GM19240 (cell line): Measurements from ENCODE around the gene BAIAP2L1.
"Not testable (repeated sequence)": the region's sequence is repeated elsewhere in the genome, so short reads cannot be mapped to it uniquely, and the experiment has no call there.

ENCODE experiments used
- DNase-seq: peaks from one replicate; pipeline ENCODE4 v3.0.0; 2011; ENCODE audit warnings: low spot score; ENCODE audit not compliant: insufficient read length

The BAIAP2L1 gene

DNA sequence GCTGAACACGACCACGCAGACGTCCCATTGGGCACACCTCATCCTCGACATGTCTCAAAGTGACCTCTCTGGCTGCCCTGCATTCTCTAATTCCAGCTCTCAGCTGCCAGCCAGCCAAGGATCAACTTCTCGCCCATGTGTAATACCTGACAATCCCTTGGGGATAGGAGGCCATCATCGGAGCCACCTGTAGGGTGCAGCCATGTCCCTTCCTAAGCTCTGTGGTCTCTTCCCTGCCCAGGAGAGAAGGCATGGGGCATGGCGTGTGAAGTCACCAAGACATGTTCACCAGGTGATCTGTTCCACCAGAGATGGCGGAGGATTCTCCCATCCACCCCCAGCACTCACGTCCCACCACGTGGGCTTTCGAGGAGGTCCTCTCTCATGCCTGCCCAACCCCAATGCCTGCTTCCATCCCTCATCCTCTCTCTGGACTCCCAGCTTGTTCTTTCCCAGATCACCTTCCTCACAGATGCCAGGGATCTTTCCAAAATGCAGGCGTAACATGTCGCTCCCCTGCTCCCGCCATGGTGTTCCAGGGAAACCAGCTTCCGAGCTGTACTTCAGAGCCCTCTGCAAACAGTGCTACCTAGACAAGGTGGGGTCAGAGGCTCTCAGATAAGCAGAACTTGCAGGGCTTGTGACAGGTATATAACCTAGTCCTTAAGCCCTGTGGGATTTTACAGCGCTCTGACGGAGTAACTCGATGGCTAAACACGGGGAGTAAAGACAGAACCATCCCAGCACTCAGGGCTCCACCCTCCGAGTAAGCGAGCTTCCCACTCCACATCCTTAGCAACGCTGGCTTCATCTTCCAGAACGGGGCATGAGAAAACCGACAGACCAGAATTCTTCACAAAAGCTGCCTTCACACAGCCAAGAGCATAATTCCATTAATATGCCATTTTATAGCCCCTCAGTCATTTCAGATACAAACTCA lies 78.3 kb downstream of the BAIAP2L1 start:
- DNase-seq = no peak

DNA sequence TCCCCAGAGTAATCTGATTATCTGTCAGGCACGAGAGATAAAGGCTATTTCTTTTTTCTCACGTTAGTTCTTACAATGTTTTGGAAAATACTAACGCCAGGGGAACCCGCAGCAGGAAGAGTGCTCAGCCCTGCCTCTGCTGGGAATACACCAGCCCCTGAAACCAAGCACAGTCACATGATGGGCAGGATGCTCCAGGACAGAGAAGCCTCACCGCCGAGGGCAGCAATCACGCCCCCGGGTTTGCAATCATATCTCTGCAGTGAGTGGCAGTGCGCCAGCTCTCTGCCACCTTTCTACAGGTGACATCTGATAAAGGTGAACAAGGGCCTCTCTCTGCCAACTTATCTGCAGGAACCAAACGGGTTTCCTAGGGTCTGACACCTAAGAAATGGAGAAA lies 79.6 kb downstream of the BAIAP2L1 start:
- DNase-seq = no peak

DNA sequence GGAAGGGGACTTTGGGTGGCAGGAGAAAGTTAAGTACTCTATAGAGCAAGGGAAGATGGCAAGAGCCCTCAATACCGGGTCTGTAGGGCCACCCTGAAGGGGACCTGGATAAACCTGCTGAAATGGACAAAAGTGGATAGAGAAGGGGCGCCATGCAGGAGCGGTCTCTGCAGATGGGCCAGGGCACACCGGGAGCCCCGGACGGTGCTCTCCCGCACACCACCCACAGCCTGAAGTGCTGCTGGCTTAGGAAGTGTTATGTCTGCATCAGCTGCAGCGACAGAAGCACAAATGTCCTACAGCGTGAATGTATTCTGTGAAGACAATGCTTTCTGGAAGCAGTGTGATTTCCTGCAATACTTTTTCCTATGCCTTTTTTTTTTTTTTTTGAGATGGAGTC lies 81.7 kb downstream of the BAIAP2L1 start:
- no peak for DNase-seq

DNA sequence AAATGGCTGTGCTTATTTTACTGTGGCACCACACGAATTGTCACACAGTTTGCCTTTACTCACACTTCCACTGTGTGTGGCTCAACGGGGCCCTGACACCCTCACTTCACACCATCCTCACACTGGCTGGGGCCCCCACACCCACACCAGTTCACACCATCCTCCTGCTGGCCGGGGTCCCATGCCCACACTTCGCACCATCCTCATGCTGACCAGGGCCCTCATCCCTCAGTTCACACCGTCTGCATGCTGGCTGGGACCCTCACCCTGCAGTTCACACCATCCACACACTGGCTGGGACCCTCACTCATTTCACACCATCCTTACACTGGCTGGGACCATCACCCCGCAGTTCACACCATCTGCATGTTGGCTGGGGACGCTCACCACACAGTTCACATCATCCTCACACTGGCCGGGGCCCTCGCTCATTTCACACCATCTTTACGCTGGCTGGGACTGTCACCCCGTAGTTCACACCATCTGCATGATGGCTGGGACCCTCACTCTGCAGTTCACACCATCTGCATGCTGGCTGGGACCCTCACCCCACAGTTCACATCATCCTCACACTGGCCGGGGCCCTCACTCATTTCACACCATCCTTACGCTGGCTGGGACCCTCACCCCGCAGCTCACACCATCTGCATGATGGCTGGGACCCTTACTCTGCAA lies 83.4 kb downstream of the BAIAP2L1 start:
- no peak for DNase-seq

DNA sequence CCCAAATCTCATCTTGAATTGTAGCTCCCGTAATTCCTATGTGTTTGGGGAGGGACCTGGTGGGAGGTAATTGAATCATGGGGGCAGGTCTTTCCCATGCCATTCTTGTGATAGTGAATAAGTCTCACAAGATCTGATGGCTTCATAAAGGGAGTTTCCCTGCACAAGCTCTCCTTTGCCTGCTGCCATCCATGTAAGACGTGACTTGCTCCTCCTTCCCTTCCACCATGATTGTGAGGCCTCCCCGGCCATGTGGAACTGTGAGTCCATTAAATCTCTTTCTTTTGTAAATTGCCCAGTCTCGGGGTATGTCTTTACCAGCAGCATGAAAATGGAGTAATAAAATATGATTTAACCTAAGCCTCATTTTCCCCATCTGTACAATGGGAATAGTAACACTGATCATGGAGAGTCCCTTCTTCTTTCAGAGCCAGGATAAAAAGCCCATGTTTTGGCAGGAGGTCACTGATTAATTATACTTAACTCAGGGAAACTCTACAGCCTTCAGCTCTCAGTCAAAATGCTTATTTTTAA lies 84.8 kb downstream of the BAIAP2L1 start:
- DNase-seq = not testable (repeated sequence)

DNA sequence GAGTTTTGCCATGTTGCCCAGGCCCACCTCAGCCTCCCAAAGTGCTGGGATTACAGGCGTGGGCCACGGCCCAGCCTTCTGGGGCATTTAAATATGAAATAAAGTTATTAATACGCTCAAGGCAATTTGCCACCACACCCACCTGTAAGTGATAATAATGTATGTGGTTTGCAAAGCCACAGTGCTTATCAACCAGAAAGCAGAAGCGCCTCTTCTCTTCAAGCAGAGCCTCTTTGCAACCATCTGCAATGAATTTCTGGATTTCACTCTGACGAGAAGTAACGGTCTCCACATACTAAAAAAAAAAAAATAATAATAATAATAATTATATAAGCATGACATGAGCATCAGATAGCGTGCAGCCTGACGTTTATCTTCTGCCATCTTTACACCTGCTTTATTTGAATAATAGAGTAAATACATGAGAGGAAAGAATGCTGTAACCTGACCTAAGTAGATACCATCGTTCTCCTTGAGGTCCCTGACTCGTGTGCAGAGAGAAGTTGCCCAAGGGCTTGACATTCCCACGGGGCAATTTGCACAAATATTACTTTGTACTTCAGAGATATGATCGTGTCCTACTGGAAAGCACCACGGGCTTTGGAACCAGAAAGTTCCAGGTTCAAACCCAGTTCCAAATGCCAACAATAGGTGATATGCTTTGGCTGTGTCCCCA lies 85.4 kb downstream of the BAIAP2L1 start:
- DNase-seq = no peak

DNA sequence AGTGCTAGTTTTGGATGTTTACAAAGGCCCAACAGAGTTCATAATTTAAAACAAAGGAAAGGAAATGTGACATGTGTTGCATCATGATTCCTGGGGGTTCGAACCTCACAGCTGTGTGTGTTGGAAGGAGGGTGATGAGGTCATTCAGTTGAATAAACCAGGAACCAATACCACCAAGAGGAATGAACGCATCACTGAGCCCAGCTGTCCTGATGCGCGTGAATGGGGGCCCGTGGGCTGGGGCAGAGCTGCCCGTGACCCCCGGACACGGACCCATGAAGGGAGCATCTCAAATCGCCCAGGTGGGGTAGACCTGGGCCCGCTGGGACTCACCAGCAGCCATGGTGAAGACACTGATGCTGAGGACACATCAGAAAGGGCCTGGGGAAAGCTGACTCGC lies 86.4 kb downstream of the BAIAP2L1 start:
- DNase-seq = no peak

DNA sequence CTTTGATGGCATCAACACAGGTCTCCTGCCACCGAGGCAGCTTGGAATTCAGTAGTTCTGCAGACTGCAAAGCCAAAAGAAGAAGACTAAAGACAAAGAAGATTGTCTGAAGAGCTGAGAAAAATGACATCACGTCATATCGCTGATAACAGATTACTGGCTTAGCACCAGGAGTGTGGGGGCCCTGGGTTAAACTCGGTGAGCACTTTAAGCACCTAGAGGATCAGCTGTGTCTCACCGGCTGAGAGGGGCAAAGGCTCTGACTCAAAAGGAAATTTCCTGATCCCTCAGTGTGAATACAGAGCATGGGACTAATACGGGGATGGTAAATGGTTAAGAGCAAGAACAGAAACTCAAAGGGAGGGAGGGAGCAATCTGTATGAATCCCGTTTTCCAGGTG lies 88.7 kb downstream of the BAIAP2L1 start:
- DNase-seq = no peak

DNA sequence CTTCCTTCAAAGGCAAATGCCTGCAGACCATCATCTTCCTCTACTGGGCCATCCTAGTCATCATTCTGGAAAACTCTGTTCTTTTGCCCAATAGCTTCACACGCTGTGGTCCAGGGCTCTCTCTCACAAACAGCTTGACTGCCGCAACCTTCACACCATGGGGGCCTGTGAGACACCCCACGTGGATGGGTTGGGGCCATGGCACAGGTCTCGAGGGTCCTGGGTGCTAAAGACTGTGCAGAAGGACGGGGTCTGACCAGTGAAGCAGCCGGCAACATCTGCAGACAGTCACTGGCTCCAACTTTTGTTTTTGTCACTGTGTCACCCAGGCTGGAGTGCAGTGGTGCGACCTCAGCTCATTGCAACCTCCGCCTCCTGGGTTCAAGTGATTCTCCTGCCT lies 91.3 kb downstream of the BAIAP2L1 start:
- no peak for DNase-seq

DNA sequence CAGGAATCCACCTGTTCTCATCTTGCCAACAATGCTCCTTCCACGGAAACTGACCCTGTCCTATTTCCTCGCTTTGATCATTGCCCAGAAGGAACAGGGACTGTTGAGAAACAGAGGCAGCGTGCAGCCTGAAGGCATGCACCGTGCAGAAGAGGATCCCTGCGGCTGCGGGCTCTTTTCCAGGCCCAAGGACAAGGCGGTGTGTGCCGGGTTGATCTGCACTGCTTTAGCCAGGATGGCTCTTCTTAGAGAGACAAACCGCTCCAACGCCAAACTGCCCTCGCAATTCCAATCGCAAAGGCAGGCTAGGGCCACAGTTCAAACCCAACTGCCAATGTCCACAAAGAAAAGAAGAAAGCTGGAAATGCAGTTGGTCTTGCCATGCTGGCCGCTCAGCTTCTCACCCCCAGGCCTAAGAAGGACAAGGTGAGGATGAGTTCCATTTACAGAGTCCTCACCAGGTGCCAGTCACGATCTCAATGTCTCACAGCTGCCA lies 92.9 kb downstream of the BAIAP2L1 start:
- no peak for DNase-seq

DNA sequence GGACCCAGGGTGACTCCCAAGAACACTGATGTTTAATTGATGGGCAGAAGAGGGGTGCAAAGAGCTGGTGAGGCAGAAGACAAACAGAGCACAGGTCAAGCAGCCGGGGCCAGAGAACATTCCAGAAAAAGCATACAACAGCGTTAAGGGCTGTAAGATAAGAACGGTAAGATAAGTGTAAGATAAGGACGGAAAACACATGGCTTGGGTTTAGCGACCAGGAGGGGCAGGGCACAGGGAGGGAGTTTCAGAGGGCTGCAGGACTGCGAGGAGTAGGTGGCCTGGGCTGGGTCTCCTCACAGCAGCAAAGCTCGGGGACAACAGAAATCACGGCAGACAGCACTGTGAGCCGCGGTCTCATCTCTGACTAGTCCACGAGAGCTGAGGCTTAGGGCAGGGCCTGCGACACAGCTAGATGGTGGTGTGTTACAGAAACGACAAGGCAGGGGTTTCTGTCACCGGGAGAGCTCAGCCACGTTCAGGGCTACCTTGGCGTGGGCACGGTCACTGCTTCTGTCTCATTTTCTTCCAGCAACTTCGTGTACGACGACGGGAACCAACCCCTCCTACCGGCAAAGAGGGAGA lies 94.8 kb downstream of the BAIAP2L1 start:
- DNase-seq = no peak

DNA sequence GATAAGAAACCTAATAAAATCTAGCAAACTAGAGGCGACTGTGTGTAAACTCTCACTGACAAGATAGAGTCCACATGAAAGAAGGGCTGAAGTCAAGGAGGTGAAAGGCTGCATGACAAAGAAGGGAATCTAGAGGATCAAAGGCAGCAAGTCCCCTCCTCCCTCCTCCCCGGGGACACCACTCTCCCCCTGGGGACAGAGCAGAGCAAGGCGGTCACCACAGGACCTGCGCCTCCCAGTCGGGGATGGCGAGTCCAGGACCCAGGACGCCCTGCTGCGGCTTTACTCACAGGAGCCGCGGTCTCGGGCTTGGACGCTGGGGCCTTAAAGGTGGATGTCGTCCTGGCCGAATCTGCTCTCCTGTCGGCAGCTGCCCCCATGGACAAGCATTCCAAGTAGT lies 97.0 kb downstream of the BAIAP2L1 start:
- no peak for DNase-seq

DNA sequence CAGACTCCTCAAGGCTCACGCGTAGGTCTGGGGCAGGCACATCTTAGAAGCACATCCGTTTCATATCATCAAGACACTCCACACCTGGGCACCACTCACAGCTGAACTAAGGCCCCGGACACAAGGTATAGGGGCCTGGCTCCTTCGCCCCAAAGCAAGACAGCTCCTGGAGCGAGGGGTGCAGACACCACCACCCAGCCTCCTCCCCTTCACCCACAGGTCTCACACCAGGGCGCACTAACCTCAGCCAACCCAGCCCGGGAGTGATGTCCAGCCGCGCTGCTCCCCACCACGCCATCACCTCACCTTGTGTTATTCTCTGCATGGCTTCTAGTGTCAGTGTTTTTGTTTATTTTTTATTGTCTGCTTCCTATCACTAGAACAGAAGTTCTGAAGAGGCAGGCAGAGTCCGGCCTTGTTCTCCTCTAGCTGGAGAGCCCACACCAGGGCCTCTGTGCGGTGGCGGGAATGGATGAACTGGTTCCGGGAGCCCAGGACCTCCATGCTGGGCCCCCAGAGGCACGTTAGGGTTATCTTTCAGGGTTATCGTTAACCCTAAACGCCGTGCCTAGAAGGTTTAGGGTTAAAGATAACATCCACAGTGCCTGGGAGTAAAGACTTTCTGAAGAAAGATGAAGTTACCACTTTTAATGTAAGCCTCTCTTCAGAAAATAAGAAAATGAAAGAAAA lies 97.6 kb downstream of the BAIAP2L1 start:
- no peak for DNase-seq

DNA sequence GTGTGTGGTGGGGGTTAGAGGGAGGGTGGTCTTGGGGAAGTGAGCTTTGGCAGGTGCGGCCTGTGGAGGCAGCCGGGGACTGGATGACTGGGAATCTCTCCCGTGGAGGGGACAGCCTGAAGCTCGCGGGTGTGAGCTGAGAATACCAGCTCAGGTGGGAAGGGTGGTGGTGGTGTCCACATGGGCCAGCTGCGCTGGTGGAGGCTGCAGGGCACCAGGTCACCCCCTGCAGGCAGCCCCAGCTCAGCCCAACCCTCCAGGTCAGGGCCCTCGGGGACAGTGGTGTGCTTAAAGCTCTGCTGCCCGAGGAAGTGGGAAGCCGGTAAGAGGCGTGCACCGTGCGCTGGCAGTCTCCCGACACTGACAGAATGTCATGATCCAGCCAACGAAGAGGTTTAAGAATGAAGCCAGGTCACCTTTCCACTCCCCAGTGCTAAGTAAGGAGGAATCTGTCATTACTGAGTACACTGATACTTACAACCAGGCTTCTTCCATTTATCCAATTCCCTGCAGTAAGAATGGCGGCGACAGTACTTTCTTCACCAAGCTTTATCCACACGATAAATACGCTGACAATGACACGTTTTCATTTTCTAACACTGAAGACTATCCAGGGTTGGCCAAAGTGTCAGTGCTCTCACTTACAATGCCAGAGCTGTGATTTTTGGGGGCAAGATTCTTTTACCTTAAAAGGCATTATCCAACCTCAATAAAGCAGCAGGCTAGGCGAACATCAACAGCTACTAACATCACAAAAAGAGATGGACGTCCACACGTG lies 99.0 kb downstream of the BAIAP2L1 start:
- DNase-seq = no peak

DNA sequence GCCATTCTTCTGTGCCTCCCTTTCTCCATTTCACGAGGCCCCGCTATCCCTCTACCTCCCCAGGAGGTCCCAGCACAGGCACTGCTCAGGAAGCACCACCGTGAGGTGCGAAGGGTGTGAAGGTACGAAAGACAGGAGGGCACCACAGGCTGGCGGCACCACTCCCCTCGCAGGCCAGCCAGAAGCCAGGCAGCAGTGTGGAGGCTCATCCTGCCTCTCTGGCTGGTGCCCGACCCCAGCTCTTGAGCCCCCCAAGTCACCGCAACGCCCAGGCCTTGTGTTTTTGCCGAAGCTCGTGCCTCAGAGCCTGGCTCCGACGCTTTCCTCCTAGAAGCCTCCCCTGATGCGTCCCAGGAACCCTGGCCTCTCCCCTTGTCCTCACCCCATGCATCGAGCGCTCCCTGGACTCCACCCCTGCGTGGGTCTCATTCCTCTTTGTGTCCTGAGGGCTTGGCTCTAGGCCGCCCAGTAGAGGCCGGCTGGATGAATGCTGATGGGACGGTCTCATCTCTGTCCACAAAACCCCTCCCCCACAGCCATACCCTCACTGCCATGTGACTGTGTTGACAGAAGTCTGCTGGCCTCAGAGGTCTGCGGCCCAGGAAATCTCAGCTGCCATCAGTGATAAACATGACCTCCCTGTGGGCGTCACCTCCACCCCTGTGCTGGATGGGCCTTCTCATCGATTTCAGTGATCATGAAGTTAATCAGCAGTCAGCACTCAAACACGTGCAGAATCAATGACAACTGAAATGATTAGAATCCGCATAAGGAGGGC lies 100.1 kb downstream of the BAIAP2L1 start:
- no peak for DNase-seq

DNA sequence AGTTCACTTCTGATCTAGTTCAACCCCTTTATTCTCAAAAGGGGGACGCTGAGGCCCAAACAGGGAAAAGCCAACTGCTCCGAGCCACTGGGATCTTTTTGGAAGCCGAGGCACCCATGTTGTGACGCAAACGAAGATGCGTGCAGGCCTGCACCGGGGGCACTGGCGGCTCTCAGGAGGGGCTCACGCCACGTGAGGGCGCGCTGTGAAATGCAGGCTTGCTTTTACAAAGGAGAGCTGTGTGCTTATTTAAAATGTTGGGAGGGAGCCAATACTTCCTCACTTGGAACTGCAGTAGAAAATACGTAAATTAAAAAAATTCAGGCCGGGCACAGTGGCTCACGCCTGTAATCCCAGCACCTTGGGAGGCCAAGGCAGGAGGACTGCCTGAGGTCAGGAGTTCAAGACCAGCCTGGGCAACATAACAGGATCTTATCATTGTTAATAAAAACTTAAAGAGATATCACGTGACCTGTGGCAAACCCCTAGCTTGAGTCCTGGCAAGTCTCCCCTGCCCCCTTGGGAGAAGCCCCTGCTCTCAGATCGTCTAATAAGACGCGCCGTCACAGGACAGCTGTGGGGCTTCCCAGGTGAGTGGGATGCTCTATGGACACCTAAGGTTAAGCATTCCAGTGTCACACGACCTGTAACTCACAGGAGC lies 103.1 kb downstream of the BAIAP2L1 start:
- DNase-seq = no peak

DNA sequence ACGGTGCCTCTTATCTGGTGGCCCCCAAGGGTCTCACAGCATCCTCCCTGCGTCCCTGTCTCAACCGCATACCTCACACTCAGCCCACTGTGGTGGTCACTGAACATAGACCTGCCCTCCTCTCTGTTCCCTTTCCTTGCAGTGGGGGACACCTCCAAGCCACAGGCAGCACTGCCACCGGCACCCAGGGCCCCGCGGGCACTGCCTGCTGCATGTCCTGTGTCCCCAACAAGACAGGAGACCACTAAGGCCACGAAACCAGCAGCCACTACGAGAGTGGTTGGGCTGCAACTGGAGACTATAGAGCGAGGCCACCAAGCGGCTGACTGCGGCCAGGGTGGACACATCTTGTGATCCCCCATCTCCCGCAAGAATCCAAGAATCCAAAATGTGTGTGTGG lies 104.1 kb downstream of the BAIAP2L1 start:
- no peak for DNase-seq

DNA sequence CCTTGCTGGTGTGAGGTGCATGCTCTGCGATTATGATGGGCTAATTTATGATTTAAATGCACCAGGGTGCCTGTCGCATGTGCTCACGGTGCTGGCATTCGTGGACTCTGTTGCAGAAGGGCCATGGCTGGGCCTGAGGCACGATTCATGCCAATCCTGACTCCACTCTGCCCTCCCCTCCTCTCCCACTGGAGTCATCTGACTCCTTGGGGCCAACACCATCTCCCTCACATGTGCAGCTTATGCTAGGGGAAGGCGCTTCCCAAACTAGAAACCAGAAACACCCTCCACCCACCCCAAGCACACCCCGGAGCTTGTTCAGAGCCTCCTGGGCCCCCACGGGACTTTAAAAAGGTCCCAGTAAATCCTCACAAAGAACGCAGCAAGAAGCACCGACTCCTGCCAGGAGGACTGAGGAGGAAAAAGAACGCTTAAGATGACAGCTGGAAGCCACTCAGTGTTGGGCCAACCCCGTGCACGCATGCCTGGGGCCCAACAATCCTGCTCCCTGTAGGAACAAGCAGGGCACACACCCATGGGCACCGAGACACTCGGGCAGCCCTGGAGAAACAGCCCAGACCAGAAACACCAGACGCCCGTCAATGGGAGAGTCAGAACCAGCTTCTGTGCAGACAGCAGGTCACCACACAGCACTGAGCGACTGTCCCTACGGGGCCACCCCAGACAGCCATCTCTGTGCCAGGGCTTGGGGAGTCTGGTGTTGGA lies 105.3 kb downstream of the BAIAP2L1 start:
- DNase-seq = no peak
